Fibroblast of pulmonary artery (primary cell): Measurements from ENCODE around the gene PDCD2L.
"Not testable (repeated sequence)": the region's sequence is repeated elsewhere in the genome, so short reads cannot be mapped to it uniquely, and the experiment has no call there.

Experiments used
- DNase-seq: peaks from one replicate; pipeline ENCODE4 v3.0.0-alpha.2; 2010; ENCODE audit warnings: low read depth
- H3K4me3 ChIP-seq: replicated peaks from 2 replicates; pipeline ENCODE4 v1.5.1; 2011; ENCODE audit warnings: low read depth, mild to moderate bottlenecking, control low read depth, low read length, moderate library complexity
- TF ChIP-seq, protein P1 (sequence below): IDR thresholded peaks from 2 replicates; pipeline ENCODE4 v1.5.1; 2011; ENCODE audit warnings: mild to moderate bottlenecking, control low read depth, low read length, inconsistent platforms; ENCODE audit errors: missing control alignments

Gene PDCD2L

DNA sequence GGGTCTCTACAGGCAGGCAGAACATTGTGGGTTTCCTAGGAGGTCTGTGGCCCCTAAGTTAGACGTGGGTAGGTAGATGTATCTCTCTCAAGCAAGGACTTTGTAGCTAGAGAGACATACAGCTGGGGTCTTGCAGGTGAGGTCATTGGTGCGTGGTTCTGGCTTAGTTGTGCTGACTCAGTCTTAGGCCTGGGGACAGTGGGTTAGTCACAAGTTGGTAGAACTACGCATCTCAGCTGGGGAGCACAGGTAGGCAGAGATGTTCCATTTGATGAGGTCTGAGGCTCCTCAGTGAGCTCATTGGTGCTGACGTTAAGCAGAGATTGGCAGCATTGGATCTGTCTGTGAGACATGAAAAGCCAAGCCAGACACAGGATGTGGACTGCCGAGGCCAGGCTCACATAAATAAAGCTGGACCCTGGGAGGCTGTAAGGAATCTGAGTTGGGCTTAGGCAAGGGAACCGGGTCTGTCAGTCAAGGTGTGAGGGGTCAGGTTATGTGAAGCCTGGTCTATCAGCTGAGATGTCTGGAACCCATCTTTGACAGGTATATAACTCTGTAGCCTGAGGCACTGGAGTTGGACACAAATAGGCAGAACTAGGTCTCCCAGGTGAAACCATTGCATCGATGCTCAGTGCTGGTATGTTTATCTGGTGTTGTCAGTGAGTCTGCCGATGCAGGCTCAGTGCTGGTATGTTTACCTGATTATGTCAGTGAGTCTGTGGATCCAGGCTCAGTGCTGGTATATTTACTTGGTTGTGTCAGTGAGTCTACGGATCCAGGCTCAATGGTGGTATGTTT lies 17.4 kb upstream of the PDCD2L start:
- TF ChIP-seq, protein P1, sequence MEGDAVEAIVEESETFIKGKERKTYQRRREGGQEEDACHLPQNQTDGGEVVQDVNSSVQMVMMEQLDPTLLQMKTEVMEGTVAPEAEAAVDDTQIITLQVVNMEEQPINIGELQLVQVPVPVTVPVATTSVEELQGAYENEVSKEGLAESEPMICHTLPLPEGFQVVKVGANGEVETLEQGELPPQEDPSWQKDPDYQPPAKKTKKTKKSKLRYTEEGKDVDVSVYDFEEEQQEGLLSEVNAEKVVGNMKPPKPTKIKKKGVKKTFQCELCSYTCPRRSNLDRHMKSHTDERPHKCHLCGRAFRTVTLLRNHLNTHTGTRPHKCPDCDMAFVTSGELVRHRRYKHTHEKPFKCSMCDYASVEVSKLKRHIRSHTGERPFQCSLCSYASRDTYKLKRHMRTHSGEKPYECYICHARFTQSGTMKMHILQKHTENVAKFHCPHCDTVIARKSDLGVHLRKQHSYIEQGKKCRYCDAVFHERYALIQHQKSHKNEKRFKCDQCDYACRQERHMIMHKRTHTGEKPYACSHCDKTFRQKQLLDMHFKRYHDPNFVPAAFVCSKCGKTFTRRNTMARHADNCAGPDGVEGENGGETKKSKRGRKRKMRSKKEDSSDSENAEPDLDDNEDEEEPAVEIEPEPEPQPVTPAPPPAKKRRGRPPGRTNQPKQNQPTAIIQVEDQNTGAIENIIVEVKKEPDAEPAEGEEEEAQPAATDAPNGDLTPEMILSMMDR = no peak
- no peak overlapping the region for H3K4me3 ChIP-seq
- DNase-seq = no peak

DNA sequence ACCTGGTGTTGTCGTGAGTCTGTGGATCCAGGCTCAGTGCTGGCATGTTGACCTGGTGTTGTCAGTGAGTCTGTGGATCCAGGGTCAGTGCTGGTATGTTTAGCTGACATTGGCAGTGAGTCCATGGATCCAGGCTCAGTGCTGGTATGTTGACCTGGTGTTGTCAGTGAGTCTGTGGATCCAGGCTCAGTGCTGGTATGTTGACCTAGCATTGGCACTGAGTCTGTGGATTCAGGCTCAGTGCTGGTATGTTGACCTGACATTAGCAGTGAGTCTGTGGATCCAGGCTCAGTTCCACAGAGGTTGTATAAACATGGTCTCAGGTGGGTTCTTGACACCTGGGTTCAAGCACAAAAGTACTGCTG lies 16.8 kb upstream of the PDCD2L start:
- TF ChIP-seq, protein P1 = no peak
- DNase-seq = no peak
- no peak overlapping the region for H3K4me3 ChIP-seq

DNA sequence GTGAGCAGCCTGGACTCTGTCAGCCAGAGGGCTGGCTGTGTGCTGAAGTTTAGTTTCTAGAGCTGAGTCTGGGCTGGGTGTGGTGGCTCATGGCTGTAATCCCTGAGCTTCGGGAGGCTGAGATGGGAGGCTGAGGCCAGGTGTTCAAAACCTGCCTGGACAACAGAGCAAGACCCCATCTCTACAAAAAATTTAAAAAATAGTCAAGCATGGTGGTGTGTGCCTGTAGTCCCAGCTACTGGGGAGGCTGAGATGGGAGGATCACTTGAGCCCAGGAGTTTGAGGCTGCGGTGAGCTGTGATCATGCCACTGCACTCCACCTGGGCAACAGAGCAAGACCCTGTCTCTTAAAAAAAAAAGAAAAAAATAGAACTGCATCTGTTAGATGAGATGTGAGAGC lies 15.5 kb upstream of the PDCD2L start:
- DNase-seq, H3K4me3 ChIP-seq: not testable (repeated sequence)

DNA sequence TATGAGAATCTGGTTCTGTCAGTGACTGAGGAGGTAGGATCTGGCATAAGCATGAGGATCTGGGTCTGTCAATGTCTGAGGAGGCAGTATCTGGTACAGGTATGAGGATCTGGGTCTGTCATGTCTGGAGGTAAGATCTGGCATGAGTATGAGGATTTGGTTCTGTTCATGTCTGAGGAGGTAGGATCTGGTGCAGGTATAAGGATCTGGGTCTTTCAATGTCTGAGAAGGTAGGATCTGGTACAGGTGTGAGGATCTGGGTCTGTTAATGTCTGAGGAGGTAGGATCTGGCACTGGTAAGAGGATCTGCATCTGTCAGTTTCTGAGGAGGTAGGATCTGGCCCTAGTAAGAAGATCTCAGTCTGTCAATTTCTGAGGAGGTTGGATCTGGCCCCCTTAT lies 12.4 kb upstream of the PDCD2L start:
- DNase-seq = no peak
- TF ChIP-seq, protein P1 = no peak
- H3K4me3 ChIP-seq = no peak overlapping the region

DNA sequence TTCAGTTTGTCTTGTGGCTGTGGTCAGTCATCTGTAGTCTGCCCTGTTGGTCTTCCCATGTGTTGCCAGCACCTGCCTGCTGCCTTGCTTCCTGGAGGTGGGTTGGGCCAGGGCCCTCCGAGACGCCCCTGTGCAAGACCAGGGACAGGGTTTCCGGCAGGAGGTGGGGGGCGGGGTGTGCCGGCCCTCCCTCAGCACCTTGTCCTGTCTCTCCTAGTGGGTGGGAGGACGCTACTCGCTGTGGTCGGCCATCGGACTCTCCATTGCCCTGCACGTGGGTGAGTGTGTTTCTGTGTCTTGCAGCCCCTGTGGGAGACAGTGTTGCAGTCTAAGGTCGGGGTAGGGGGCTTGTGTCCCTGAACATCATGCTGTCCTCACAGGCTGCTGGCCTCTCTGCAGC lies 11.2 kb upstream of the PDCD2L start:
- no peak for DNase-seq
- TF ChIP-seq, protein P1 = no peak
- H3K4me3 ChIP-seq = no peak overlapping the region

DNA sequence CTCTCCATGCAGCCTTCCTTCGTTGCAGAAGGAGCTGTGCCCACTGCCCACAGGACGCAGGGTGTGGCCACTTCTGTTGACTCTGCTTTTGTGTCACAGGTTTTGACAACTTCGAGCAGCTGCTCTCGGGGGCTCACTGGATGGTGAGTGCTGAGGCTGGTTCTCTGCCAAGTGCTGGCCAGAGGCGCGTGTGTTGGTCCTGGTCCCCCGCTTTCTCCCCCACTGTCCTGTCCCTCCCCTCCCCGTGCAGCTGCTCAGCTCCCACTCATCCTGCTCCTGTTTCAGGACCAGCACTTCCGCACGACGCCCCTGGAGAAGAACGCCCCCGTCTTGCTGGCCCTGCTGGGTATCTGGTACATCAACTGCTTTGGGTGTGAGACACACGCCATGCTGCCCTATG lies 10.6 kb upstream of the PDCD2L start:
- no peak for DNase-seq
- TF ChIP-seq, protein P1 = no peak
- H3K4me3 ChIP-seq = no peak overlapping the region

DNA sequence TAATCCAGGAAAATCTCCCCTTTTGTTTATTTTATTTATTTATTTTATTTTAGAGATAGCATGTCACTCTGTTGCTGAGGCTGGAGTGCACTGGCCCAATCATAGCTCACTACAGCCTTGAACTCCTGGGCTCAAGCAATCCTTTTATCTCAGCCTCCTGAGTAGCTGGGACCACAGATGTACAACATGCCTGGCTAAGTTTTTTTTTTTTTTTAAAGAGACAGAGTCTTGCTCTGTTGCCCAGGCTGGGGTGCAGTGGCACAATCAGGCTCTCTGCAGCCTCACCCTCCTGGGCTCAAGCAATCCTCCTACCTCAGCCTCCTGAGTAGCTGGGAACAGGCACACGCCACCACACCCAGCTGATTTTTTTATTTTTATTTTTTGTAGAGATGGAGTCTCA lies 6.3 kb upstream of the PDCD2L start:
- H3K4me3 ChIP-seq = no peak overlapping the region
- TF ChIP-seq, protein P1 = no peak
- DNase-seq = no peak
